Chondrocyte (in vitro differentiated cells): ENCODE data around the gene KRT3. TPM values are rescaled to one million over a fixed set of nuclear protein-coding genes. Genes with fewer than 3 reads are reported as not detected.

ENCODE experiments used
- DNase-seq: peaks from one replicate; pipeline ENCODE4 v3.0.0; 2021; ENCODE audit warnings: mixed read lengths, low spot score
- H3K27ac Mint-ChIP-seq: one replicate; pipeline ENCODE4 v1.8.0; 2021; ENCODE audit warnings: mild to moderate bottlenecking, moderate library complexity, mixed read lengths; ENCODE audit not compliant: unreplicated experiment
- H3K27me3 Mint-ChIP-seq: 2 replicates; pipeline ENCODE4 v1.8.0; 2021; ENCODE audit warnings: low read depth, mixed read lengths
- H3K36me3 Mint-ChIP-seq: 2 replicates; pipeline ENCODE4 v1.8.0; 2021; ENCODE audit warnings: low read depth, mixed read lengths
- H3K4me1 Mint-ChIP-seq: 2 replicates; pipeline ENCODE4 v1.8.0; 2021; ENCODE audit warnings: low read depth, mild to moderate bottlenecking, mixed read lengths
- H3K4me3 Mint-ChIP-seq: one replicate; pipeline ENCODE4 v1.8.0; 2021; ENCODE audit warnings: mild to moderate bottlenecking, moderate library complexity, mixed read lengths; ENCODE audit not compliant: unreplicated experiment
- H3K9me3 Mint-ChIP-seq: 2 replicates; pipeline ENCODE4 v1.8.0; 2021; ENCODE audit warnings: low read depth, mixed read lengths
- CTCF ChIP-seq: fragments of 200-600 bp; sonication (generic); IDR thresholded peaks from 2 replicates; pipeline ENCODE4 v1.5.0; 2021; ENCODE audit warnings: antibody characterized with exemption, mild to moderate bottlenecking, moderate library complexity
- total RNA-seq: library from RNA; stranded (reverse); gene quantifications from 3 replicates; pipeline ENCODE4 v1.2.1, GENCODE V29; 2021

The KRT3 gene
- total RNA-seq, 1 donor from 2014 or later = not detected

DNA sequence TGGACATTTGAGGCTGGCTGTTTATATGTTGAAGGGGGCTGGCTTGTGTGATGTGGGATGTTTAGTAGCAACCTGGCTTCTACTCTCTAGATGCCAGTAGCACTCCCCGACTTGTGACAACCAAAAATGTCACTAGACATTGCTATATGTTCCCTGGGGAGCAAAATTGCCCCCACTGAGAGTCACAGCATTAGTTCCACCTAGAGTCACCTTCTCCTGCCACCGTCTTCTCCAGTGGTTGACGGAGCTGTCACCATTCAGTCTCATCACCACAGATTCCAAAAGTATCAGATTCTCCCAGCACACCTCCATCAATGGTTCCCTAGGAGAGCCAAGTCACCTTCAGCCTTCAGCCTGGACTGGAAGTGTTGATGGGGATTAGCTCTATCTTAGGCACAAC lies 11.0 kb downstream of the KRT3 start:
- H3K27ac Mint-ChIP-seq = no peak overlapping the region
- peaks cover 66% of the 10 kb centered on the region for H3K27me3 Mint-ChIP-seq
- no peak for DNase-seq
- H3K4me1 Mint-ChIP-seq = no peaks in the 10 kb centered on the region
- no peak overlapping the region for H3K4me3 Mint-ChIP-seq
- H3K9me3 Mint-ChIP-seq = peaks cover 2% of the 10 kb centered on the region
- no peaks in the 10 kb centered on the region for H3K36me3 Mint-ChIP-seq
- TF ChIP-seq CTCF = no peak

GRCh38 chr12:52783563-52784316 lies 12.2 kb downstream of the KRT3 start:
- peaks cover 2% of the 10 kb centered on the region for H3K9me3 Mint-ChIP-seq
- no peaks in the 10 kb centered on the region for H3K4me1 Mint-ChIP-seq
- TF ChIP-seq CTCF = no peak
- DNase-seq = no peak
- no peaks in the 10 kb centered on the region for H3K36me3 Mint-ChIP-seq
- H3K4me3 Mint-ChIP-seq = no peak overlapping the region
- no peak overlapping the region for H3K27ac Mint-ChIP-seq
- peaks cover 67% of the 10 kb centered on the region for H3K27me3 Mint-ChIP-seq

DNA sequence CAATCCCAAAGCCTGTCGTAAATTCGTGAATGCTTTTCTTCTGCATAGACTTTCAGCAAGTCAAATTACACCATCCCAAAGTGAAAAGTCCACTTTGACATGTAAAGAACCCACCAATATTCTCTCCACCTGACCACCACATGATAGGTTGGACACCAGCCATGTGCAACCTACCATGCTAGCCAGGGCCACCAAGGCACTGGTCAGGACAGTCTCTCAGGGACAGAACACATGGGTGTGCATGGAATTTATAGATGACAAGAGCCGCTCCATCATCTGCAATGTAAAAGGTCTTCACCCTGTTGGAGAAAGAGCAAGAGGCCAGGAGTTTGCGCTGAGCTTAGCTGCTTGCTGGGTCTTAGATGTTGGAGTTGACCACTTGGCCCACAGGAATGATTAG lies 13.4 kb downstream of the KRT3 start:
- Mint-ChIP-seq H3K36me3 (no peaks in the 10 kb centered on the region), H3K9me3 (peaks cover 2% of the 10 kb centered on the region), H3K4me1 (no peaks in the 10 kb centered on the region), H3K27ac (no peak overlapping the region), H3K4me3 (no peak overlapping the region), H3K27me3 (peaks cover 68% of the 10 kb centered on the region)
- TF ChIP-seq CTCF = no peak
- no peak for DNase-seq

GRCh38 chr12:52781399-52782082 lies 14.4 kb downstream of the KRT3 start:
- H3K36me3 Mint-ChIP-seq = no peaks in the 10 kb centered on the region
- H3K4me3 Mint-ChIP-seq = no peak overlapping the region
- DNase-seq = no peak
- H3K9me3 Mint-ChIP-seq = peaks cover 2% of the 10 kb centered on the region
- no peaks in the 10 kb centered on the region for H3K4me1 Mint-ChIP-seq
- H3K27ac Mint-ChIP-seq = no peak overlapping the region
- H3K27me3 Mint-ChIP-seq = peaks cover 72% of the 10 kb centered on the region
- TF ChIP-seq CTCF = no peak

DNA sequence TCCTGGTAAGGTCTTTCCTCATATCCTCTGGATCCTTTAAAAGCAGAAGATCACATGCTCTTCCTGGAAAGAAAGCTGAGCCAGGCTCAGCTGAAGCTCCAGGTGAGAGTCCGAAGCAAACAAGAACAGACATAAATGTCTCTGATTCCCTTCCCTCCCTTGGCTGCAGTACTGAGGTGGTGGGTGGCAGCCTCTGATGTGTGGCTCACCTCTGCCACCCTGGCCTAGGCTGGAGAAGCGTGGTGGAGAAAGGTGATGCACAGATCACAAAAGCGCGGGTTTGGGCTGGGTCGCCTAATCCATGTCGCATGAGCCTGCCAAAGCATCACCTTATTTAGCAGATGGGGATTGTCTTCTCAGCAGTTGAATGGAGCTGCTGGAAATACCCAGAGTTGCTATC lies 16.0 kb downstream of the KRT3 start:
- H3K4me3 Mint-ChIP-seq = no peak overlapping the region
- no peaks in the 10 kb centered on the region for H3K9me3 Mint-ChIP-seq
- peaks cover 72% of the 10 kb centered on the region for H3K27me3 Mint-ChIP-seq
- no peak for DNase-seq
- H3K27ac Mint-ChIP-seq = no peak overlapping the region
- H3K4me1 Mint-ChIP-seq = no peaks in the 10 kb centered on the region
- no peaks in the 10 kb centered on the region for H3K36me3 Mint-ChIP-seq
- TF ChIP-seq CTCF = no peak
